ES-I3 (cell line): Measurements from ENCODE around the gene RASL11A.
"Not testable (repeated sequence)": the region's sequence is repeated elsewhere in the genome, so short reads cannot be mapped to it uniquely, and the experiment has no call there.

Experiments used
- H3K36me3 ChIP-seq: 2 replicates; pipeline ENCODE4 v1.6.1; 2013; ENCODE audit warnings: mild to moderate bottlenecking, low read length, control low read depth, moderate library complexity; ENCODE audit not compliant: insufficient read depth
- H3K4me1 ChIP-seq: 2 replicates; pipeline ENCODE4 v1.6.1; 2013; ENCODE audit warnings: mild to moderate bottlenecking, control low read depth, low read length; ENCODE audit not compliant: insufficient read depth
- H3K9ac ChIP-seq: 2 replicates; pipeline ENCODE4 v1.6.1; 2013; ENCODE audit warnings: low read depth, mild to moderate bottlenecking, low read length, moderate library complexity
- H3K9me3 ChIP-seq: 2 replicates; pipeline ENCODE4 v1.6.1; 2013; ENCODE audit warnings: mild to moderate bottlenecking, low read length, moderate library complexity; ENCODE audit not compliant: control insufficient read depth, insufficient read depth

RASL11A gene

GRCh38 chr13:27300406-27300805, 29.8 kb downstream of the RASL11A start:
- not testable (repeated sequence) for H3K4me1 ChIP-seq, H3K9me3 ChIP-seq, H3K36me3 ChIP-seq, H3K9ac ChIP-seq

DNA sequence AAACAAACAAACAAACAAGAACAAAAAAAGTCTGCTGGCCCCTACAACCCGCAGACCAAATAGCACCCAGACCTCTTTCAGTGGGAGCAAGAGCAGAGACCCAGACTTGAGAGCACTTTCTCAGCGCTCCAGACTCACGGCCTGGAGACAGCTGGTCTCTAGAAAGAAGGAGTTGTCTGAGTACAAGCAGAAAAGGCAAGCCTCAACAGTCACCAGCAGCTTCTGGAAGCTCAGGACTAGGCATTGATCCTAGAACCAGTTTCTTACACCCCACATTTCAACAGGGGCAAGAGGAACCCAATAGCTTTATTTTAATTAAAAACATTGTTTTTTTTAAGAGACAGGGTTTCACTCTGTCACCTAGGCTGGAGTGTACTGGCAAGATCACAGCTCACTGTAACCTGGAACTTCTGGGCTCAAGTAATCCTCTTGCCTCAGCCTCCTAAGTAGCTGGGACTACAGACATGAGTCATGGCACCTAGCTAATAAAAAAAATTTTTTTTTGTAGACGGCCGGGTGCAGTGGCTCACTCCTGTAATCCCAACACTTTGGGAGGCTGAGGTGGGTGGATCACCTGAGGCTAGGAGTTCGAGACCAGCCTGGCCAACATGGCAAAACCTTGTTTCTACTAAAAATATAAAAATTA, 30.4 kb downstream of the RASL11A start:
- Histone ChIP-seq H3K9me3 (0 out of 2 replicates have a peak, but pooled peaks cover 3% of the 10 kb centered on the region), H3K4me1 (no peaks in the 10 kb centered on the region), H3K9ac (no peak overlapping the region), H3K36me3 (no peaks in the 10 kb centered on the region)

GRCh38 chr13:27302643-27303262, 32.1 kb downstream of the RASL11A start:
- Histone ChIP-seq H3K36me3 (no peaks in the 10 kb centered on the region), H3K9me3 (0 out of 2 replicates have a peak, but pooled peaks cover 3% of the 10 kb centered on the region), H3K4me1 (no peaks in the 10 kb centered on the region), H3K9ac (no peak overlapping the region)

DNA sequence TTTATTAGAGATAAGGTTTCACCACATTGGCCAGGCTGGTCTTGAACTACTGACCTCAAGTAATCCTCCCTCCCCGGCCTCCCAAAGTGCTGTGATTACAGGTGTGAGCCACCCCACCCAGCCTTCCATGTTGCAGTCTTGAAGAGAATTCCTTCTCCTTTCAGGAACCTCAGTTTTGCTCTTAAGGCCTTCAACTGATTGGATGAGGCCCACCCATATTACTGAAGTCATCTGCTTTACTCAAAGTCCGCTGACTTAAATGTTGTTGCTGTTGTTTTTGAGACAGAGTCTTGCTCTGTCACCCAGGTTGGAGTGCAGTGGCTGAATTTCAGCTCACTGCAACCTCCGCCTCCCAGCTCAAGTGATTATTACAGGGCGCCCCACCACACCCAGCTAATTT, 33.5 kb downstream of the RASL11A start:
- Histone ChIP-seq H3K9me3 (0 out of 2 replicates have a peak, but pooled peaks cover 3% of the 10 kb centered on the region), H3K9ac (no peak overlapping the region), H3K4me1 (no peaks in the 10 kb centered on the region), H3K36me3 (no peaks in the 10 kb centered on the region)

DNA sequence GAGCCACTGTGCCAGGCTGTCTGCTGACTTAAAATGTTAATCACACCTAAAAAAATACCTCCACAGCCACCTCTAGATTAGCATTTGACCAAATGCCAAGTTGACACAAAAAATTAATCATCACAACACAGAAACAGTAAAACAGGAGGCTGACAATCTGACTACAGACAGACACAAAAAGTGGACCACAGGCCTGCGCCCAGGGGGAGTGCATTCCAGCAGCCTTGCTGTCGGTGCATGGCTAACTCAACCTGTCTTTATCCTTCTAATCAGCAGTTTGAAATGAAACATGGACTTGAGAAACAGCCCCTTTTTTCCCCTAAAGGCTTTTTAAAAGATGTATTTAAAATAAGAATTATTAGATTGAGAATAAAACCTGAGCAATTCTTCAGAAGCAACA, 34.0 kb downstream of the RASL11A start:
- Histone ChIP-seq H3K4me1 (no peaks in the 10 kb centered on the region), H3K9ac (no peak overlapping the region), H3K36me3 (no peaks in the 10 kb centered on the region), H3K9me3 (0 out of 2 replicates have a peak, but pooled peaks cover 3% of the 10 kb centered on the region)

DNA sequence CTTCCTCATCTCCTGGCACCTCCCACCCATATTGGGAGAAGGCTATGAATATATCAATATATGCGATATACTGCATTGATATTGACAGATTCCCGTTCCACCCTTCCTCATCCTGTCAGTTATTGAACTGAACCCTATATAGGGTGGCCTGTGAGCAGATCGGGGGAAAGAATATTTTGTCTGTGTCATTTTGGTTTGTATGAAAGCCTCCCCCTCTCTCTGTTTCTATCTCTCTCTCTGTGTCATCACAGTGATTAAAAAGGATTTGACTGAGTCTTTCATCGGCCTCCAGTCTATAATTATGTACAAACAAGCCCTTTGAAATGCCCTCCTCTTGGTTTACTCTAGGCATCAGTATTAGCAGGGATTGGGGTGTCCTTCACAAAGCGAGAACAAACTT, 35.7 kb downstream of the RASL11A start:
- no peak overlapping the region for H3K9ac ChIP-seq
- H3K9me3 ChIP-seq: 0 out of 2 replicates have a peak, but pooled peaks cover 3% of the 10 kb centered on the region
- H3K4me1 ChIP-seq: peaks cover 5% of the 10 kb centered on the region; the same call in 1 of the 2 replicates
- no peaks in the 10 kb centered on the region for H3K36me3 ChIP-seq

DNA sequence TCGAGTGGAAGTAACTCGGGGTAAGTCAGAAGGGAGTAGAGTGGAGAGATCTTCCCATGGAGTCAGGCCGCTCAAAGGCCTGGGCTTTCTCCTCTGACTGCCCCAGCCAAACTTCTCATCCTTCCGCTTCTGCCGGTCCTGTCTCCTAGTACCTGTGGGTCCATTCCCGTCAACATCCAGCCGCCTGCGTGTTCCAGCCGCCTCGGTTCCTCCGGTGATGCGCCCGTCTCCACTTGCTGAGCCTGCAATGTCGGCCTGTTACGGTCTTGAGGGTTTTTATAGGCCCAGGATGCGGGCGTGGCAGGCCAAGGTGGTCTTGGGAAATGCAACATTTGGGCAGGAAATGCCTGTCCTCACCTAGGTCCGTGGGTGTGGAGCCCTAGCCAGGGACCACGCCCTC, 38.3 kb downstream of the RASL11A start:
- Histone ChIP-seq H3K9ac (no peak overlapping the region), H3K36me3 (no peaks in the 10 kb centered on the region), H3K9me3 (no peaks in the 10 kb centered on the region), H3K4me1 (peaks cover 5% of the 10 kb centered on the region; the same call in 1 of the 2 replicates)

DNA sequence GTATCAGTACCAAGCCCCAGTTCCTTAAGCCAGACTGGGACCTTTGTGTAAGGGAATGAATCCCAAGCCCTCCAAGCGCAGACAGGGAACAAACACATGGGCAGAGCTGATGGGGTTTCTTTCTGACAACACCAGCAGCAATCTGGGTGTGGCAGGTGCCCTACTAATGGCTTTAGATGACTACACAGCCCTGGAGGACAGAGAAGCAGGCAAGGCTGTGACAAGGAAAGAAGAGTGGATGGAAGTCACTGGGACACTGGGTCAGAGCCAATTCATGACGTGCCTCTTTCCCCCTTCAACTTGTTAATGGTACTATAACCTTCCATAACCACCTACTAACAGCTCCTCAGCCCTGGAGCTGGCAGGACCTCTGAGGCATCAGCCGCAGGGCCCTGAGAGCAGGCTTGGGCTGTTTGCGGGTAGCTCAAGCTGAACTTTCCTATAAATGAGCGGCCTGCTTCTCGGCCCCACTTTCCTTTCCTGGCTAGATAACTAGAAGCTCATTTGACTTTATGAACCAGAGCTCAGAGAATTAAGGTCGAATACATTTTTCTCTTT, 38.9 kb downstream of the RASL11A start:
- peaks cover 5% of the 10 kb centered on the region; the same call in 1 of the 2 replicates for H3K4me1 ChIP-seq

GRCh38 chr13:27309967-27310598, 39.5 kb downstream of the RASL11A start:
- Histone ChIP-seq H3K36me3 (no peaks in the 10 kb centered on the region), H3K4me1 (peaks cover 5% of the 10 kb centered on the region; the same call in 1 of the 2 replicates), H3K9me3 (no peaks in the 10 kb centered on the region), H3K9ac (no peak overlapping the region)

More for the DNA sequence above, 38.9 kb downstream of the RASL11A start:
- no peak overlapping the region for H3K9ac ChIP-seq
- no peaks in the 10 kb centered on the region for H3K36me3 ChIP-seq
- no peaks in the 10 kb centered on the region for H3K9me3 ChIP-seq

GRCh38 chr13:27310946-27311345, 40.3 kb downstream of the RASL11A start:
- Histone ChIP-seq H3K9ac (no peak overlapping the region), H3K4me1 (peaks cover 5% of the 10 kb centered on the region; the same call in 1 of the 2 replicates), H3K36me3 (no peaks in the 10 kb centered on the region), H3K9me3 (no peaks in the 10 kb centered on the region)

DNA sequence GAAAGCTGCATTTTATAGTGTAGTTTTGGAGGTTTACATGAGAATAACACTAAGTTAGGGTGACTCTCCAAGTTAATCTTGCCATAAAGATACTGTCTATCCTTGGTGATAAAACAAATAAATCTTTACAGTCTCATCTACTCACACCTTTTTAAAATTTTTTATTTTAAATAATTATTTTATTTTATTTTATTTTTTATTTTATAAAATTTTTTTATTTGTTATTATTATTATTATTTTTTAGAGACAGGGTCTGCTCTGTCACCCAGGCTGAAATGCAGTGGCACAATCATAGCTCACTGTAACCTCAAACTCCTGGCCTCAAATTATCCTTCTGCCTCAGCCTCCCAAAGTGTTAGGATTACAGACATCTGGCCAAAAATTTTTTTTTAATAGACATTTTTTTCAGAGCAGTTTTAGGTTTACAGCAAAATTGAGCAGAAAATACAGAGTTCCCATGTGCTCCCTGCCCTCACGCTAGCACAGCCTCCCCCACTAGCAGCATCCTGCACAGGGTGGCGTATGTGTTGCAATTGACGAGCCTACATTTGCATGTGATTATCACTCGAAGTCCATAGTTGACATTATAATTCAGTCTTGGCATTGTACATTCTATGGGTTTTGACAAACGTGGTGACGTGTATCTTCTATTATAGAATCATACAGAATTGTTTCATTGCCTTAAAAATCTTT, 41.0 kb downstream of the RASL11A start:
- no peaks in the 10 kb centered on the region for H3K9me3 ChIP-seq
- H3K9ac ChIP-seq: no peak overlapping the region
- H3K4me1 ChIP-seq: peaks cover 5% of the 10 kb centered on the region; the same call in 1 of the 2 replicates
- no peaks in the 10 kb centered on the region for H3K36me3 ChIP-seq

DNA sequence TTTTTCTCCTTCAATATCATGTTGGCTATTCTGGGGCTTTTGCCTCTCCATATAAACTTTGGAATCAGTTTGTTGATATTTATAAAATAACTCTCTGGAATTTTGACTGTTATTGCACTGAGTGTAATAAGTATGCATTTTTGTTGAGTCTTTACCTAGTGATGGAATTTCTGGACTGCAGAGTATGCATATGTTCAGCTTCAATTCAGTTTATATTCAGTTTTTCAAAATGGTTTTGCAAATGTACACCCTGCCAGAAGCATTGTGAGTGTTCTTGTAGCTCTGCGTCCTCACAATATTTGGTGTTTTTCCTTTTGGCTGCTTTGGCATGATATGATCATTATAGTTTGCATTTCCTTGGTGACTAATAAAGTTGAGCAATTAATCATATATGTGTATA, 43.1 kb downstream of the RASL11A start:
- Histone ChIP-seq H3K4me1 (peaks cover 5% of the 10 kb centered on the region; the same call in 1 of the 2 replicates), H3K9ac (no peak overlapping the region), H3K36me3 (no peaks in the 10 kb centered on the region), H3K9me3 (no peaks in the 10 kb centered on the region)

GRCh38 chr13:27319404-27319803, 48.8 kb downstream of the RASL11A start:
- no peaks in the 10 kb centered on the region for H3K36me3 ChIP-seq
- H3K4me1 ChIP-seq: no peaks in the 10 kb centered on the region
- H3K9me3 ChIP-seq: peaks cover 6% of the 10 kb centered on the region
- H3K9ac ChIP-seq: no peak overlapping the region
